ENCODE data around the gene PARP12.

The PARP12 gene

DNA sequence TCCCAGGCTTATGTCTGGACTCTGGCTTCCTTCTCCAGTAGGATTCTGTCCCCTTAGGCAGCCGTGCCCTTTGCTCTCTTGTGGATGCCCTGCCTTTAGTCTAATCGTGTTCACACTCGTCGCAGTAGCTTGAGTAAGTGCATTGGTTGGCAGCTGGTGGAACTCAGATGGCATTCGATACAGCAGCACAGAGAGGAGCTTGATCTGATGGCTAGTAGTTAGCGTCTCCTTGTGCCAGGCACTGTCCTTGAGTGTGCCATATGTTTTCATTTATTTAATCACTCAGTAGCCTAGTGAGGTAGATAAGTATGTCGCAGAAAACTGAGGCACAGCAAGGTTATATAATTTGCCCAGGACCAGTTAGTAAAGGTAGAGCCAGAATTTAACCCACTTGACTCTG, 18.2 kb upstream of the PARP12 start:
- peak; percentile 64; the same call in 1 of the 2 replicates for TF ChIP-seq TCF4 (CRISPR knock-in tag; IDR thresholded peaks at IDR 0.05; ENCODE audit: borderline replicate concordance)
- TF ChIP-seq RARB (CRISPR knock-in tag; IDR thresholded peaks at IDR 0.05), result no peak
- no peak for TF ChIP-seq ZFP3 (CRISPR knock-in tag; IDR thresholded peaks at IDR 0.05)
- no peak for TF ChIP-seq ZNF8 (CRISPR knock-in tag; IDR thresholded peaks at IDR 0.05)
- no peak for TF ChIP-seq PPARA (CRISPR knock-in tag; IDR thresholded peaks at IDR 0.05; ENCODE audit: borderline replicate concordance)
- 0 out of 2 replicates have a peak, but pooled peaks have one; percentile 18 for TF ChIP-seq SNAI2 (CRISPR knock-in tag; IDR thresholded peaks at IDR 0.05)
- ATAC-seq, result peak; percentile 59

- peak; percentile 79 for ATAC-seq
- TF ChIP-seq ZNF565 (CRISPR knock-in tag; conservative IDR thresholded peaks at IDR 0.05; ENCODE audit: low read depth) (no peak), SNAI2 (CRISPR knock-in tag; IDR thresholded peaks at IDR 0.05) (peak; percentile 6; the same call in 1 of the 2 replicates)
Observed at GRCh38 chr7:140079121-140079536, 16.4 kb upstream of the PARP12 start.

GRCh38 chr7:140078392-140078791, 15.6 kb upstream of the PARP12 start:
- no peak for ATAC-seq
- TF ChIP-seq, protein P1, sequence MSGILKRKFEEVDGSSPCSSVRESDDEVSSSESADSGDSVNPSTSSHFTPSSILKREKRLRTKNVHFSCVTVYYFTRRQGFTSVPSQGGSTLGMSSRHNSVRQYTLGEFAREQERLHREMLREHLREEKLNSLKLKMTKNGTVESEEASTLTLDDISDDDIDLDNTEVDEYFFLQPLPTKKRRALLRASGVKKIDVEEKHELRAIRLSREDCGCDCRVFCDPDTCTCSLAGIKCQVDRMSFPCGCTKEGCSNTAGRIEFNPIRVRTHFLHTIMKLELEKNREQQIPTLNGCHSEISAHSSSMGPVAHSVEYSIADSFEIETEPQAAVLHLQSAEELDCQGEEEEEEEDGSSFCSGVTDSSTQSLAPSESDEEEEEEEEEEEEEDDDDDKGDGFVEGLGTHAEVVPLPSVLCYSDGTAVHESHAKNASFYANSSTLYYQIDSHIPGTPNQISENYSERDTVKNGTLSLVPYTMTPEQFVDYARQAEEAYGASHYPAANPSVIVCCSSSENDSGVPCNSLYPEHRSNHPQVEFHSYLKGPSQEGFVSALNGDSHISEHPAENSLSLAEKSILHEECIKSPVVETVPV (CRISPR knock-in tag; IDR thresholded peaks at IDR 0.05), result no peak
- TF ChIP-seq ISL1 (CRISPR knock-in tag; IDR thresholded peaks at IDR 0.05) (no peak), ZNF8 (CRISPR knock-in tag; IDR thresholded peaks at IDR 0.05) (no peak)

- no peak for TF ChIP-seq BACH2 (CRISPR knock-in tag; IDR thresholded peaks at IDR 0.05; ENCODE audit: borderline replicate concordance)
- no peak for TF ChIP-seq ZFP3 (CRISPR knock-in tag; IDR thresholded peaks at IDR 0.05)
- no peak for TF ChIP-seq OSR1 (CRISPR knock-in tag; IDR thresholded peaks at IDR 0.05)
- TF ChIP-seq ZNF565 (CRISPR knock-in tag; conservative IDR thresholded peaks at IDR 0.05; ENCODE audit: low read depth), result no peak
- TF ChIP-seq ZFP30 (CRISPR knock-in tag; IDR thresholded peaks at IDR 0.05), result no peak
- no peak for TF ChIP-seq PPARA (CRISPR knock-in tag; IDR thresholded peaks at IDR 0.05; ENCODE audit: borderline replicate concordance)
- no peak for TF ChIP-seq ZC3H10 (CRISPR knock-in tag; IDR thresholded peaks at IDR 0.05)
- ATAC-seq, result no peak; the same call in 2 of the 3 replicates
Observed at GRCh38 chr7:140074780-140075179, 12.0 kb upstream of the PARP12 start.

DNA sequence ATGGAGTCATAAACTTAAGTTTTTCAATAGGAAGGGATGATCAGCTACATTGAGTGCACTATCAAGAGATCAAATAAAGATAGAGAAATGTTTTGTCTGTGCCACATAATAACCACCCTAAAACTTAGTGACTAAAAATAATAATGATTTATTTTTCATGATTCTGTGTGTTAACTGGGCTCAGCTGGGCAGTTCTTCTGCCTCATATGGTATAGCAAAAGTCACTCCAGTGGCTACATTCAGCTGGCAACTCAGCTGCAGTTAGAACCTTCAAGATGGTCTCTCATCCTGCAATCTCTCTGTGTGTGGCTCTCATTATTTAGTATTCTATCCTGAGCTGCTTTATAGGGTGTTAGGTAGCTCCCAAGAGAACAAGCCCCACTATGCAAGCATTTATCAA, 7.8 kb upstream of the PARP12 start:
- ATAC-seq, result no peak
- TF ChIP-seq ESRRG (CRISPR knock-in tag; IDR thresholded peaks at IDR 0.05), result no peak
- TF ChIP-seq BACH2 (CRISPR knock-in tag; IDR thresholded peaks at IDR 0.05; ENCODE audit: borderline replicate concordance), result no peak
- TF ChIP-seq OSR1 (CRISPR knock-in tag; IDR thresholded peaks at IDR 0.05), result no peak
- TF ChIP-seq, protein P2, sequence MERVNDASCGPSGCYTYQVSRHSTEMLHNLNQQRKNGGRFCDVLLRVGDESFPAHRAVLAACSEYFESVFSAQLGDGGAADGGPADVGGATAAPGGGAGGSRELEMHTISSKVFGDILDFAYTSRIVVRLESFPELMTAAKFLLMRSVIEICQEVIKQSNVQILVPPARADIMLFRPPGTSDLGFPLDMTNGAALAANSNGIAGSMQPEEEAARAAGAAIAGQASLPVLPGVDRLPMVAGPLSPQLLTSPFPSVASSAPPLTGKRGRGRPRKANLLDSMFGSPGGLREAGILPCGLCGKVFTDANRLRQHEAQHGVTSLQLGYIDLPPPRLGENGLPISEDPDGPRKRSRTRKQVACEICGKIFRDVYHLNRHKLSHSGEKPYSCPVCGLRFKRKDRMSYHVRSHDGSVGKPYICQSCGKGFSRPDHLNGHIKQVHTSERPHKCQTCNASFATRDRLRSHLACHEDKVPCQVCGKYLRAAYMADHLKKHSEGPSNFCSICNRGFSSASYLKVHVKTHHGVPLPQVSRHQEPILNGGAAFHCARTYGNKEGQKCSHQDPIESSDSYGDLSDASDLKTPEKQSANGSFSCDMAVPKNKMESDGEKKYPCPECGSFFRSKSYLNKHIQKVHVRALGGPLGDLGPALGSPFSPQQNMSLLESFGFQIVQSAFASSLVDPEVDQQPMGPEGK (CRISPR knock-in tag; IDR thresholded peaks at IDR 0.05; ENCODE audit: borderline replicate concordance), result no peak
- TF ChIP-seq ZC3H10 (CRISPR knock-in tag; IDR thresholded peaks at IDR 0.05), result no peak
- no peak for TF ChIP-seq ARNTL (CRISPR knock-in tag; IDR thresholded peaks at IDR 0.05; ENCODE audit: borderline replicate concordance, low read depth)
- TF ChIP-seq GLIS3 (CRISPR knock-in tag; IDR thresholded peaks at IDR 0.05), result no peak
- no peak for TF ChIP-seq RARB (CRISPR knock-in tag; IDR thresholded peaks at IDR 0.05)
- no peak for TF ChIP-seq SNAI2 (CRISPR knock-in tag; IDR thresholded peaks at IDR 0.05)

- no peak for ATAC-seq
- no peak for TF ChIP-seq ZNF565 (CRISPR knock-in tag; conservative IDR thresholded peaks at IDR 0.05; ENCODE audit: low read depth)
- no peak for TF ChIP-seq OSR1 (CRISPR knock-in tag; IDR thresholded peaks at IDR 0.05)
- TF ChIP-seq, protein P3, sequence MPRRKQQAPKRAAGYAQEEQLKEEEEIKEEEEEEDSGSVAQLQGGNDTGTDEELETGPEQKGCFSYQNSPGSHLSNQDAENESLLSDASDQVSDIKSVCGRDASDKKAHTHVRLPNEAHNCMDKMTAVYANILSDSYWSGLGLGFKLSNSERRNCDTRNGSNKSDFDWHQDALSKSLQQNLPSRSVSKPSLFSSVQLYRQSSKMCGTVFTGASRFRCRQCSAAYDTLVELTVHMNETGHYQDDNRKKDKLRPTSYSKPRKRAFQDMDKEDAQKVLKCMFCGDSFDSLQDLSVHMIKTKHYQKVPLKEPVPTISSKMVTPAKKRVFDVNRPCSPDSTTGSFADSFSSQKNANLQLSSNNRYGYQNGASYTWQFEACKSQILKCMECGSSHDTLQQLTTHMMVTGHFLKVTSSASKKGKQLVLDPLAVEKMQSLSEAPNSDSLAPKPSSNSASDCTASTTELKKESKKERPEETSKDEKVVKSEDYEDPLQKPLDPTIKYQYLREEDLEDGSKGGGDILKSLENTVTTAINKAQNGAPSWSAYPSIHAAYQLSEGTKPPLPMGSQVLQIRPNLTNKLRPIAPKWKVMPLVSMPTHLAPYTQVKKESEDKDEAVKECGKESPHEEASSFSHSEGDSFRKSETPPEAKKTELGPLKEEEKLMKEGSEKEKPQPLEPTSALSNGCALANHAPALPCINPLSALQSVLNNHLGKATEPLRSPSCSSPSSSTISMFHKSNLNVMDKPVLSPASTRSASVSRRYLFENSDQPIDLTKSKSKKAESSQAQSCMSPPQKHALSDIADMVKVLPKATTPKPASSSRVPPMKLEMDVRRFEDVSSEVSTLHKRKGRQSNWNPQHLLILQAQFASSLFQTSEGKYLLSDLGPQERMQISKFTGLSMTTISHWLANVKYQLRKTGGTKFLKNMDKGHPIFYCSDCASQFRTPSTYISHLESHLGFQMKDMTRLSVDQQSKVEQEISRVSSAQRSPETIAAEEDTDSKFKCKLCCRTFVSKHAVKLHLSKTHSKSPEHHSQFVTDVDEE (CRISPR knock-in tag; IDR thresholded peaks at IDR 0.05), result no peak
- TF ChIP-seq RARB (CRISPR knock-in tag; IDR thresholded peaks at IDR 0.05), result no peak
- no peak for TF ChIP-seq GLIS3 (CRISPR knock-in tag; IDR thresholded peaks at IDR 0.05)
- no peak for TF ChIP-seq ARNTL (CRISPR knock-in tag; IDR thresholded peaks at IDR 0.05; ENCODE audit: borderline replicate concordance, low read depth)
- TF ChIP-seq CSDC2 (CRISPR knock-in tag; IDR thresholded peaks at IDR 0.05), result no peak
- TF ChIP-seq ZFP30 (CRISPR knock-in tag; IDR thresholded peaks at IDR 0.05), result no peak
- no peak for TF ChIP-seq BACH2 (CRISPR knock-in tag; IDR thresholded peaks at IDR 0.05; ENCODE audit: borderline replicate concordance)
- TF ChIP-seq ZNF70 (CRISPR knock-in tag; IDR thresholded peaks at IDR 0.05), result no peak
- no peak for TF ChIP-seq TCF4 (CRISPR knock-in tag; IDR thresholded peaks at IDR 0.05; ENCODE audit: borderline replicate concordance)
- TF ChIP-seq ISL1 (CRISPR knock-in tag; IDR thresholded peaks at IDR 0.05), result no peak
- TF ChIP-seq, protein P1 (CRISPR knock-in tag; IDR thresholded peaks at IDR 0.05), result no peak
- TF ChIP-seq, protein P4, sequence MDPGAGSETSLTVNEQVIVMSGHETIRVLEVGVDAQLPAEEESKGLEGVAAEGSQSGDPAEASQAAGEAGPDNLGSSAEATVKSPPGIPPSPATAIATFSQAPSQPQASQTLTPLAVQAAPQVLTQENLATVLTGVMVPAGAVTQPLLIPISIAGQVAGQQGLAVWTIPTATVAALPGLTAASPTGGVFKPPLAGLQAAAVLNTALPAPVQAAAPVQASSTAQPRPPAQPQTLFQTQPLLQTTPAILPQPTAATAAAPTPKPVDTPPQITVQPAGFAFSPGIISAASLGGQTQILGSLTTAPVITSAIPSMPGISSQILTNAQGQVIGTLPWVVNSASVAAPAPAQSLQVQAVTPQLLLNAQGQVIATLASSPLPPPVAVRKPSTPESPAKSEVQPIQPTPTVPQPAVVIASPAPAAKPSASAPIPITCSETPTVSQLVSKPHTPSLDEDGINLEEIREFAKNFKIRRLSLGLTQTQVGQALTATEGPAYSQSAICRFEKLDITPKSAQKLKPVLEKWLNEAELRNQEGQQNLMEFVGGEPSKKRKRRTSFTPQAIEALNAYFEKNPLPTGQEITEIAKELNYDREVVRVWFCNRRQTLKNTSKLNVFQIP (CRISPR knock-in tag; IDR thresholded peaks at IDR 0.05; ENCODE audit: borderline replicate concordance, low read depth), result no peak
- TF ChIP-seq SNAI2 (CRISPR knock-in tag; IDR thresholded peaks at IDR 0.05), result no peak
- no peak for TF ChIP-seq ESRRG (CRISPR knock-in tag; IDR thresholded peaks at IDR 0.05)
- no peak for TF ChIP-seq ZC3H10 (CRISPR knock-in tag; IDR thresholded peaks at IDR 0.05)
- no peak for TF ChIP-seq ZNF8 (CRISPR knock-in tag; IDR thresholded peaks at IDR 0.05)
Observed at GRCh38 chr7:140069298-140069949, 6.7 kb upstream of the PARP12 start.
